Mucosa of descending colon (tissue), 3 donors: ENCODE measurements around the gene BACH1. TPM values are rescaled to one million over a fixed set of nuclear protein-coding genes. Genes with fewer than 3 reads are reported as not detected.
"Not testable (repeated sequence)": the region's sequence is repeated elsewhere in the genome, so short reads cannot be mapped to it uniquely, and the experiment has no call there.

Source experiments
- ATAC-seq: fragments of 200-7000 bp; cut with Tn5 transposase; one replicate; pipeline ENCODE4 v1.9.1; 2020; ENCODE audit warnings: mild to moderate bottlenecking, moderate library complexity
- DNase-seq, 3 donors: peaks; one replicate each; pipeline ENCODE4 v3.0.0-alpha.2; 2020
- H3K36me3 ChIP-seq: fragments of 200-600 bp; one replicate; pipeline ENCODE4 v1.8.0; 2021; ENCODE audit warnings: low read depth, mild to moderate bottlenecking
- H3K4me1 ChIP-seq: fragments of 200-600 bp; one replicate; pipeline ENCODE4 v1.8.0; 2021; ENCODE audit warnings: low read depth, mild to moderate bottlenecking
- H3K4me3 ChIP-seq: fragments of 200-600 bp; one replicate; pipeline ENCODE4 v1.8.0; 2021; ENCODE audit warnings: mild to moderate bottlenecking
- H3K9me3 ChIP-seq: fragments of 200-600 bp; one replicate; pipeline ENCODE4 v1.8.0; 2021; ENCODE audit warnings: mild to moderate bottlenecking
- CTCF ChIP-seq: fragments of 200-600 bp; IDR thresholded peaks from one replicate; pipeline ENCODE4 v1.8.0; 2022; ENCODE audit warnings: antibody characterized with exemption, mild to moderate bottlenecking
- intact Hi-C, 2 donors: fragments of 100-400 bp; cut with DNase I in 1 of 2; cut with micrococcal nuclease in 1 of 2; formaldehyde crosslinking; loops; one replicate each; pipeline versions ENCODE4 v1.11.0 to v1.11.1; 2022; cut with DNase I, micrococcal nuclease
- total RNA-seq, 3 donors: library from RNA; stranded (reverse); fragmentation: NEBNext Ultra II Directional in 2 of 3; extraction: Animal tissue kit (Norgen Biotek cat#: 25700) in 2 of 3; gene quantifications; one replicate each; pipeline versions ENCODE4 v1.2.1 to v1.2.4, GENCODE V29; 2021 to 2023
- donor health status: DM: no; HTN: no; CAD: no; lungs with moderate emphysema.
- donor health status: DM: no; HTN: no; CAD: no.
- donor health status: DM: no; HTN: yes; CAD: no.

Gene BACH1
- total RNA-seq, 3 donors from 2014 or later: 54.0 to 107 (median 57.2) TPM

- no peaks in the 10 kb centered on the region for H3K4me1 ChIP-seq
- no peaks in the 10 kb centered on the region for H3K9me3 ChIP-seq
- DNase-seq: no peak
- no peak overlapping the region for H3K4me3 ChIP-seq
- no peaks in the 10 kb centered on the region for H3K36me3 ChIP-seq
- no peak for TF ChIP-seq CTCF
- intact Hi-C loops: no loop called here
- peak; percentile 15 for ATAC-seq
Observed at GRCh38 chr21:29265690-29266479, 32.8 kb upstream of the BACH1 start.

- DNase-seq (no peak), ATAC-seq (peak; percentile 73)
- no peaks in the 10 kb centered on the region for H3K4me1 ChIP-seq
- no peak overlapping the region for H3K4me3 ChIP-seq
- intact Hi-C loops: no loop called here
- H3K9me3 ChIP-seq: no peaks in the 10 kb centered on the region
- no peaks in the 10 kb centered on the region for H3K36me3 ChIP-seq
- TF ChIP-seq CTCF: no peak
Observed at GRCh38 chr21:29267666-29268065, 31.1 kb upstream of the BACH1 start.

GRCh38 chr21:29271927-29272333 is 26.8 kb upstream of the BACH1 start:
- Histone ChIP-seq H3K4me1 (no peaks in the 10 kb centered on the region), H3K36me3 (no peaks in the 10 kb centered on the region), H3K9me3 (no peaks in the 10 kb centered on the region), H3K4me3 (no peak overlapping the region)
- ATAC-seq: peak; percentile 61
- no peak for TF ChIP-seq CTCF
- DNase-seq: peak in 1 of 3 donors; percentile 17
- intact Hi-C loops: no loop called here

GRCh38 chr21:29277442-29277841 is 21.3 kb upstream of the BACH1 start:
- no peak for TF ChIP-seq CTCF
- Histone ChIP-seq H3K36me3 (no peaks in the 10 kb centered on the region), H3K4me3 (no peak overlapping the region), H3K4me1 (no peaks in the 10 kb centered on the region), H3K9me3 (no peaks in the 10 kb centered on the region)
- intact Hi-C loops: no loop called here
- DNase-seq: no peak
- no peak for ATAC-seq

- Histone ChIP-seq H3K4me3 (no peak overlapping the region), H3K36me3 (no peaks in the 10 kb centered on the region), H3K9me3 (no peaks in the 10 kb centered on the region), H3K4me1 (no peaks in the 10 kb centered on the region)
- ATAC-seq (no peak), DNase-seq (no peak)
- intact Hi-C loops: no loop called here
- TF ChIP-seq CTCF: no peak
Observed at GRCh38 chr21:29279558-29279957, 19.2 kb upstream of the BACH1 start.

GRCh38 chr21:29281801-29282200 is 16.9 kb upstream of the BACH1 start:
- ATAC-seq: not testable (repeated sequence)

More at GRCh38 chr21:29281801-29282200, 16.9 kb upstream of the BACH1 start:
- H3K36me3 ChIP-seq, H3K4me1 ChIP-seq, H3K4me3 ChIP-seq, intact Hi-C loops, DNase-seq, H3K9me3 ChIP-seq: not testable (repeated sequence)
